ENCODE results near the gene PRRT2.
"Not testable (repeated sequence)": the region's sequence is repeated elsewhere in the genome, so short reads cannot be mapped to it uniquely, and the experiment has no call there.

The PRRT2 gene

GRCh38 chr16:29811896-29812665 is at the start of gene PRRT2:
Gene PRRT2, plus strand, starts transcription at chr16:29812193. Its CDS starts 862 bp downstream, at chr16:29813055.
- DNase-seq = peak in 41 of 42 donors; percentile 46 to 92 (median 79)
- intact Hi-C loops (cut with DNase I) = loop anchor here (10.0 kb wide), 2 partner anchors 113 to 183 kb away; partner anchors contain the start of genes HIRIP3, INO80E and KCTD13

GRCh38 chr16:29763326-29763725 is 48.7 kb upstream of the PRRT2 start:
- no peak for DNase-seq
- intact Hi-C loops (cut with DNase I) = no loop called here

GRCh38 chr16:29765167-29766032 is 46.6 kb upstream of the PRRT2 start:
- no peak for DNase-seq
- intact Hi-C loops (cut with DNase I) = no loop called here

GRCh38 chr16:29766571-29766970 is 45.4 kb upstream of the PRRT2 start:
- intact Hi-C loops (cut with DNase I) = no loop called here
- DNase-seq = no peak

- no peak for DNase-seq
- intact Hi-C loops (cut with DNase I) = no loop called here
These were observed 44.9 kb upstream of the PRRT2 start for GRCh38 chr16:29767062-29767461.

- no peak for DNase-seq
- intact Hi-C loops (cut with DNase I) = no loop called here
These were observed 42.5 kb upstream of the PRRT2 start for GRCh38 chr16:29769507-29769906.

GRCh38 chr16:29770250-29770929 is 41.6 kb upstream of the PRRT2 start:
- intact Hi-C loops (cut with DNase I) = no loop called here
- no peak for DNase-seq

- DNase-seq; intact Hi-C loops (cut with DNase I): not testable (repeated sequence)
These were observed 39.7 kb upstream of the PRRT2 start for GRCh38 chr16:29772330-29772729.

- intact Hi-C loops (cut with DNase I) = no loop called here
- DNase-seq = no peak
These were observed 37.3 kb upstream of the PRRT2 start for GRCh38 chr16:29774730-29775129.

- intact Hi-C loops (cut with DNase I) = no loop called here
- DNase-seq = no peak
These were observed 36.1 kb upstream of the PRRT2 start for GRCh38 chr16:29775742-29776408.

- intact Hi-C loops (cut with DNase I) = no loop called here
- DNase-seq = no peak
These were observed 34.2 kb upstream of the PRRT2 start, which contains the start of gene ZG16 for GRCh38 chr16:29777576-29778350. Gene ZG16, plus strand, starts transcription at chr16:29778256. Its CDS starts 1,011 bp downstream, at chr16:29779267.

- no peak for DNase-seq
- intact Hi-C loops (cut with DNase I) = no loop called here
These were observed 32.5 kb upstream of the PRRT2 start for GRCh38 chr16:29779474-29779873.

- DNase-seq; intact Hi-C loops (cut with DNase I): not testable (repeated sequence)
These were observed 28.7 kb upstream of the PRRT2 start for GRCh38 chr16:29783094-29783953.

GRCh38 chr16:29784157-29784556 is 27.8 kb upstream of the PRRT2 start:
- no peak for DNase-seq
- intact Hi-C loops (cut with DNase I) = no loop called here

- peak; percentile 34 to 88 (median 75) for DNase-seq
- intact Hi-C loops (cut with DNase I) = no loop called here
These were observed 27.0 kb upstream of the PRRT2 start for GRCh38 chr16:29784901-29785500.

GRCh38 chr16:29787155-29787554 is 24.8 kb upstream of the PRRT2 start:
- DNase-seq; intact Hi-C loops (cut with DNase I): not testable (repeated sequence)

- peak in 2 of 42 donors; percentile 9 to 46 for DNase-seq
- intact Hi-C loops (cut with DNase I) = no loop called here
These were observed 22.2 kb upstream of the PRRT2 start for GRCh38 chr16:29789775-29790182.
